ENCODE measurements around the gene ENKD1. TPM values are rescaled to one million over a fixed set of nuclear protein-coding genes. Genes with fewer than 3 reads are reported as not detected.

ENKD1 gene
- total and polyA plus RNA-seq, 2 of the 13 experiments (the other 11 are each of a cell fraction or from before 2014, with no cell fraction given) = 10.8 to 20.8 TPM

DNA sequence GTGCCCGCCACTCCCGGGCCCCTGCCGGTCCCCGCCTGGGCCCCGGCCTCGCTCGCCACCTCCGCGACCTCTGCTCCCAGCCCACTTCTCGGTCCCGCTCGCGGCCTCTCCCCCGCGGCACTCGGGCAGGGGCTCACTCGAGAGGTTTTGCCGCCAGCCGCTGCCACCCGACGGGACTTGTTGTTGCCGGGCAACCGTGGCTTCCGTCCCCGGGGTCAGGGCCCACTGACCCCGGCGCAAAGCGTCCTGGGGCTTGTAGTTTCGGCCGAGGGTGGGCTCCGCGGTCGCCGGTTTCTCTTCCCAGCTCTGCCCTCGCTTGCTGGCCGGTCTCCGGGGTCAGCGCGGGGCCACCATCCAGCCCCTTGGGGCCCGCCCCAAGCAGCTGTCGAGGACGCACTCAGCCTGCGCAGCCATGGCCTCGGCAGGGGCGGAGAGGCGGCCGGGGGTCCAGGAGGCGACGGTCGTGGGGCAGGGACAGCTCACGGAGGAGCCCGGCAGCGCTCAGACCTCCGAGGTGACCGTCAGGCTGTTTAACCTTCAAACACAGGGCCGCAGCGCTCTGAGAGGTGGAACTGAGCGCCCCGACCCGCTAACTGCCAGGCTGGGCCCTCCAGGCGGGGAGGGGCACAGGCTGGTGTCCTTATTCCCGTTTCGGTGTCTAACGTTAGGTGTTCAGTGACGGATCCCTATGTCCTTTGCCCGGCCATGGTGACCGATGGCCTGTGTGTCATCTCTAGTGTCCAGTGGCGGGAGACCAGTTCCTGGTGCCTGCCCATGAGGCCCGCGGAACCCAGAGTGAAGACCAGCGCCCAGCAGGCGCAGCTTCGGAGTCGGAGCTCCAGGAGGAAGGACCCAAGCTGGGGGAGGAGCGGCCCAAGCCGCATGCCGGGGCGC, at the start of gene ENKD1, which contains the start of gene C16orf86 (continued):
- TF ChIP-seq ZNF646 (CRISPR knock-in tag; IDR thresholded peaks at IDR 0.05) (no peak), ZNF616 (CRISPR knock-in tag; IDR thresholded peaks at IDR 0.05; ENCODE audit: low read depth) (peak; percentile 33), MXD4 (CRISPR knock-in tag; IDR thresholded peaks at IDR 0.05) (peak; percentile 24; the same call in 1 of the 2 replicates), ZNF235 (CRISPR knock-in tag; IDR thresholded peaks at IDR 0.05; ENCODE audit: borderline replicate concordance) (peak; percentile 84; the same call in 1 of the 2 replicates), RBM39 (IDR thresholded peaks at IDR 0.05; ENCODE audit: low read depth, low read length, poor library complexity, severe bottlenecking) (peak; percentile 83), GABPA (IDR thresholded peaks at IDR 0.05; ENCODE audit: low read depth, low read length) (no peak), GABPA (CRISPR knock-in tag; IDR thresholded peaks at IDR 0.05; ENCODE audit: low read depth) (peak; percentile 92), TCF12 (IDR thresholded peaks at IDR 0.05) (no peak), TCF12 (CRISPR knock-in tag; IDR thresholded peaks at IDR 0.05) (0 out of 2 replicates have a peak, but pooled peaks have one; percentile 37), ZNF468 (CRISPR knock-in tag; IDR thresholded peaks at IDR 0.05) (0 out of 2 replicates have a peak, but pooled peaks have one; percentile 49), ZSCAN30 (CRISPR knock-in tag; IDR thresholded peaks at IDR 0.05) (peak; percentile 62; the same call in 1 of the 2 replicates), FOXK2 (IDR thresholded peaks at IDR 0.05) (no peak), GMEB1 (CRISPR knock-in tag; IDR thresholded peaks at IDR 0.05; ENCODE audit: borderline replicate concordance) (peak; percentile 64; the same call in 1 of the 2 replicates), SRSF1 (optimal IDR thresholded peaks at IDR 0.05; ENCODE audit: low read depth, low read length) (peak; percentile 59), YEATS2 (CRISPR knock-in tag; IDR thresholded peaks at IDR 0.05; ENCODE audit: borderline replicate concordance) (peak; percentile 36; the same call in 1 of the 2 replicates)
- TF ChIP-seq, protein P1, sequence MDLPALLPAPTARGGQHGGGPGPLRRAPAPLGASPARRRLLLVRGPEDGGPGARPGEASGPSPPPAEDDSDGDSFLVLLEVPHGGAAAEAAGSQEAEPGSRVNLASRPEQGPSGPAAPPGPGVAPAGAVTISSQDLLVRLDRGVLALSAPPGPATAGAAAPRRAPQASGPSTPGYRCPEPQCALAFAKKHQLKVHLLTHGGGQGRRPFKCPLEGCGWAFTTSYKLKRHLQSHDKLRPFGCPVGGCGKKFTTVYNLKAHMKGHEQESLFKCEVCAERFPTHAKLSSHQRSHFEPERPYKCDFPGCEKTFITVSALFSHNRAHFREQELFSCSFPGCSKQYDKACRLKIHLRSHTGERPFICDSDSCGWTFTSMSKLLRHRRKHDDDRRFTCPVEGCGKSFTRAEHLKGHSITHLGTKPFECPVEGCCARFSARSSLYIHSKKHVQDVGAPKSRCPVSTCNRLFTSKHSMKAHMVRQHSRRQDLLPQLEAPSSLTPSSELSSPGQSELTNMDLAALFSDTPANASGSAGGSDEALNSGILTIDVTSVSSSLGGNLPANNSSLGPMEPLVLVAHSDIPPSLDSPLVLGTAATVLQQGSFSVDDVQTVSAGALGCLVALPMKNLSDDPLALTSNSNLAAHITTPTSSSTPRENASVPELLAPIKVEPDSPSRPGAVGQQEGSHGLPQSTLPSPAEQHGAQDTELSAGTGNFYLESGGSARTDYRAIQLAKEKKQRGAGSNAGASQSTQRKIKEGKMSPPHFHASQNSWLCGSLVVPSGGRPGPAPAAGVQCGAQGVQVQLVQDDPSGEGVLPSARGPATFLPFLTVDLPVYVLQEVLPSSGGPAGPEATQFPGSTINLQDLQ (CRISPR knock-in tag; IDR thresholded peaks at IDR 0.05) = no peak
- TF ChIP-seq, protein P2, sequence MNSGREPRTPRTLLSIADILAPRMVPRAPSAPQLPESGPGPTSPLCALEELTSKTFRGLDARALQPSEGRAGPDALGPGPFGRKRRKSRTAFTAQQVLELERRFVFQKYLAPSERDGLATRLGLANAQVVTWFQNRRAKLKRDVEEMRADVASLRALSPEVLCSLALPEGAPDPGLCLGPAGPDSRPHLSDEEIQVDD (CRISPR knock-in tag; IDR thresholded peaks at IDR 0.05; ENCODE audit: borderline replicate concordance) = peak; percentile 85; the same call in 1 of the 2 replicates

All from HepG2 (cell line).